Endothelial cell of umbilical vein (primary cell): ENCODE data around the gene PTCSC3. TPM values are rescaled to one million over a fixed set of nuclear protein-coding genes. Genes with fewer than 3 reads are reported as not detected.

Source experiments
- BruUV-seq: library from RNA; stranded (reverse); fragments of 400-500 nt; replicated peaks from 2 replicates; lab custom pipeline; 2021; lab: Mats Ljungman, UMichigan
- CTCF ChIA-PET: fragments of 300-600, 350-600 bp; sonication (Branson Sonifier 250); formaldehyde crosslinking; loops from one replicate; lab custom pipeline; 2021; ENCODE audit warnings: antibody characterized with exemption, inconsistent platforms; lab: Charles Lee
- POLR2A ChIA-PET: fragments of 300-600, 350-600 bp; sonication (Branson Sonifier 250); formaldehyde crosslinking; loops from one replicate; lab custom pipeline; 2021; ENCODE audit warnings: antibody characterized with exemption, inconsistent platforms; lab: Charles Lee
- DNase-seq: peaks from one replicate; pipeline ENCODE4 v3.0.0-alpha.2; 2011; ENCODE audit warnings: low read depth, low spot score
- FAIRE-seq: peaks from 2 replicates; lab custom pipeline; 2011; peaks lifted over from hg19 to GRCh38; lab: Jason Lieb, UNC
- H2AFZ ChIP-seq: 2 replicates; pipeline ENCODE4 v1.6.0; 2012; ENCODE audit warnings: low read depth, low read length, control low read depth, inconsistent platforms
- H3K27ac ChIP-seq: 2 replicates; pipeline ENCODE4 v1.5.1; 2011; ENCODE audit warnings: low read depth, mild to moderate bottlenecking, control low read depth, low read length, moderate library complexity; ENCODE audit not compliant: insufficient read depth
- H3K27me3 ChIP-seq, 2 experiments: 2 replicates each; pipeline versions ENCODE4 v1.6.0 to v1.6.1; 2011; ENCODE audit warnings: low read length in 2 of 2, mixed read lengths in 1 of 2; ENCODE audit not compliant: control insufficient read depth in 2 of 2, insufficient read depth in 2 of 2
- H3K36me3 ChIP-seq, 2 experiments: 2 replicates in 1 of 2; 3 replicates in 1 of 2; pipeline ENCODE4 v1.5.1; 2011; ENCODE audit warnings: low read length in 2 of 2, mild to moderate bottlenecking in 1 of 2, moderate library complexity in 1 of 2; ENCODE audit not compliant: control insufficient read depth in 2 of 2, insufficient read depth in 2 of 2; ENCODE audit errors: extremely low read depth in 1 of 2
- H3K4me1 ChIP-seq: 3 replicates; pipeline ENCODE4 v1.5.1; 2011; ENCODE audit warnings: mild to moderate bottlenecking, low read length; ENCODE audit not compliant: control insufficient read depth, insufficient read depth; ENCODE audit errors: extremely low read depth
- H3K4me2 ChIP-seq: 2 replicates; pipeline ENCODE4 v1.6.1; 2011; ENCODE audit warnings: low read length, control low read depth, mixed read lengths; ENCODE audit not compliant: insufficient read depth
- H3K4me3 ChIP-seq, 3 experiments: fragments of 200-600 bp in 1 of 3; sonication (generic), shearing (Covaris generic) in 1 of 3; replicated peaks in 1 of 3; 2 replicates each; pipeline ENCODE4 v1.5.1; 2011 to 2016; ENCODE audit warnings: control low read depth in 3 of 3, low read length in 3 of 3, mild to moderate bottlenecking in 2 of 3, inconsistent platforms in 1 of 3, low read depth in 1 of 3, moderate library complexity in 1 of 3; ENCODE audit not compliant: insufficient read depth in 1 of 3
- H3K79me2 ChIP-seq: 2 replicates; pipeline ENCODE4 v1.6.0; 2012; ENCODE audit warnings: low read length, inconsistent platforms; ENCODE audit not compliant: control insufficient read depth, insufficient read depth
- H3K9ac ChIP-seq: replicated peaks from 2 replicates; pipeline ENCODE3; 2011; ENCODE audit warnings: low read length, control low read depth; ENCODE audit not compliant: insufficient read depth; ENCODE audit errors: extremely low read depth
- H3K9me1 ChIP-seq: replicated peaks from 3 replicates; pipeline ENCODE4 v1.6.0; 2011; ENCODE audit warnings: mild to moderate bottlenecking, low read length; ENCODE audit not compliant: control insufficient read depth, insufficient read depth; ENCODE audit errors: extremely low read depth
- H3K9me3 ChIP-seq: replicated peaks from 2 replicates; pipeline ENCODE4 v1.5.1; 2012; ENCODE audit warnings: low read length, inconsistent platforms; ENCODE audit not compliant: control insufficient read depth, insufficient read depth
- H4K20me1 ChIP-seq: replicated peaks from 2 replicates; pipeline ENCODE3; 2011; ENCODE audit warnings: mild to moderate bottlenecking, low read length; ENCODE audit not compliant: control insufficient read depth, insufficient read depth; ENCODE audit errors: extremely low read depth
- CTCF ChIP-seq, 2 donors: IDR thresholded peaks; 1 replicate in 1 of 2; 2 replicates in 1 of 2; pipeline ENCODE4 v1.5.1; 2011; ENCODE audit warnings: low read length in 2 of 2, mild to moderate bottlenecking in 2 of 2, moderate library complexity in 2 of 2, control low read depth in 1 of 2, inconsistent platforms in 1 of 2, low read depth in 1 of 2; ENCODE audit not compliant: insufficient read depth in 1 of 2; ENCODE audit errors: extremely low read depth in 1 of 2
- EZH2 ChIP-seq: IDR thresholded peaks from 2 replicates; pipeline ENCODE4 v1.6.1; 2012; ENCODE audit warnings: borderline replicate concordance, low read depth, mild to moderate bottlenecking, moderate library complexity, low read length, inconsistent platforms; ENCODE audit not compliant: severe bottlenecking
- FOS ChIP-seq: IDR thresholded peaks from 2 replicates; pipeline ENCODE4 v1.6.1; 2011; ENCODE audit warnings: mild to moderate bottlenecking, low read length, moderate library complexity, borderline replicate concordance; ENCODE audit not compliant: insufficient read depth
- GATA2 ChIP-seq: IDR thresholded peaks from 2 replicates; pipeline ENCODE4 v1.7.0; 2011; ENCODE audit warnings: low read depth, mild to moderate bottlenecking, moderate library complexity, mixed read lengths, low read length; ENCODE audit not compliant: insufficient read length, insufficient read depth
- JUN ChIP-seq: IDR thresholded peaks from 2 replicates; pipeline ENCODE4 v1.6.1; 2011; ENCODE audit warnings: borderline replicate concordance, low read depth; ENCODE audit not compliant: insufficient read length, insufficient read depth
- MAX ChIP-seq: IDR thresholded peaks from 2 replicates; pipeline ENCODE4 v1.6.1; 2011; ENCODE audit not compliant: insufficient read depth, insufficient read length
- MYC ChIP-seq: IDR thresholded peaks from one replicate; pipeline ENCODE4 v1.6.1; 2011; ENCODE audit warnings: mild to moderate bottlenecking, low read depth, low read length
- POLR2A ChIP-seq: IDR thresholded peaks from 2 replicates; pipeline ENCODE4 v1.6.1; 2012; ENCODE audit warnings: low read depth, mild to moderate bottlenecking, control low read depth, low read length
- POLR2AphosphoS5 ChIP-seq: IDR thresholded peaks from 2 replicates; pipeline ENCODE4 v1.6.1; 2012; ENCODE audit warnings: low read depth, mild to moderate bottlenecking, control low read depth, low read length, moderate library complexity; ENCODE audit not compliant: insufficient read depth
- dilution Hi-C: fragments of 300-500 bp; cut with MboI; formaldehyde crosslinking; loops from one replicate; pipeline ENCODE4 v1.15.0; 2019; ENCODE audit warnings: low sequenced_read_pairs; ENCODE audit not compliant: extremely low pct_ligation_motif_present
- intact Hi-C: fragments of 100-400 bp; cut with micrococcal nuclease; formaldehyde crosslinking; loops from one replicate; pipeline ENCODE4 v1.10.0; 2022
- polyA plus RNA-seq, 4 experiments: library from polyadenylated mRNA; depleted of rRNA in 3 of 4; stranded (reverse) in 3 of 4; unstranded in 1 of 4; fragments of >200 nt; gene quantifications; 2 replicates each; pipeline versions ENCODE4 v1.2.1 to v1.2.3, GENCODE V29; 2011 to 2012; ENCODE audit warnings: missing spikeins in 1 of 4
- total RNA-seq: library from RNA; stranded (reverse); gene quantifications from 2 replicates; pipeline ENCODE4 v1.2.3, GENCODE V29; 2021

PTCSC3 gene
- total and polyA plus RNA-seq, 2 donors (not counting 3 experiments of a cell fraction or from before 2014, with no cell fraction given) = not detected

- no peak overlapping the region for H3K4me2 ChIP-seq
- dilution Hi-C loops = no loop called here
- H3K9me1 ChIP-seq = no peaks in the 10 kb centered on the region
- H3K9me3 ChIP-seq = no peaks in the 10 kb centered on the region
- TF ChIP-seq EZH2 (no peak), POLR2A (no peak), CTCF (IDR thresholded peaks at IDR 0.05; ENCODE audit: extremely low read depth in 1 of 2, insufficient read depth in 1 of 2, low read depth in 1 of 2, low read length in 2 of 2) (no peak), GATA2 (no peak), POLR2AphosphoS5 (no peak), MYC (no peak), MAX (no peak), JUN (no peak), FOS (no peak)
- FAIRE-seq (no peak), DNase-seq (no peak)
- no peak overlapping the region for H3K4me3 ChIP-seq
- no peak overlapping the region for H2AFZ ChIP-seq
- H4K20me1 ChIP-seq = no peaks in the 10 kb centered on the region
- H3K79me2 ChIP-seq = no peaks in the 10 kb centered on the region
- no peaks in the 10 kb centered on the region for H3K36me3 ChIP-seq
- POLR2A ChIA-PET = no interaction called here
- no peak overlapping the region for H3K27ac ChIP-seq
- CTCF ChIA-PET = interaction anchor here (1.8 kb wide), 1 partner anchor 10 kb away, joined by 6 read pairs; no protein-coding TSS in a partner anchor
- no peak overlapping the region for H3K9ac ChIP-seq
- H3K27me3 ChIP-seq = no peaks in the 10 kb centered on the region
- no TSS peak for BruUV-seq
- intact Hi-C loops = no loop called here
- H3K4me1 ChIP-seq = no peaks in the 10 kb centered on the region
Observed at GRCh38 chr14:36161776-36162175, 14.7 kb downstream of the PTCSC3 start.
